HepG2 (cell line): ENCODE results near the gene NAGA. TPM values are rescaled to one million over a fixed set of nuclear protein-coding genes. Genes with fewer than 3 reads are reported as not detected.

Experiments
- ARHGAP35 ChIP-seq: sonication (generic); formaldehyde crosslinking; IDR thresholded peaks from 2 replicates; pipeline ENCODE4 v1.9.0; 2022; ENCODE audit warnings: mild to moderate bottlenecking, inconsistent platforms, moderate library complexity, missing genetic modification reagents, borderline replicate concordance
- CHCHD3 ChIP-seq: sonication (generic); formaldehyde crosslinking; IDR thresholded peaks from 2 replicates; pipeline ENCODE4 v1.8.0; 2022; ENCODE audit warnings: mild to moderate bottlenecking, missing genetic modification reagents, moderate library complexity
- ELF3 ChIP-seq: IDR thresholded peaks from 2 replicates; pipeline ENCODE4 v1.6.1; 2016; ENCODE audit warnings: missing genetic modification reagents, missing compliant biosample characterization
- HNRNPH1 ChIP-seq: fragments of 200-400 bp; formaldehyde crosslinking; optimal IDR thresholded peaks from 2 replicates; pipeline ENCODE3; 2017; ENCODE audit warnings: mild to moderate bottlenecking, low read depth, low read length
- KDM2A ChIP-seq: sonication (generic); formaldehyde crosslinking; IDR thresholded peaks from 2 replicates; pipeline ENCODE4 v1.4.0; 2020; ENCODE audit warnings: low read depth, missing genetic modification reagents, borderline replicate concordance
- MAF1 ChIP-seq: sonication (generic); formaldehyde crosslinking; IDR thresholded peaks from 2 replicates; pipeline ENCODE4 v1.5.0; 2020; ENCODE audit warnings: missing genetic modification reagents, borderline replicate concordance
- MBD4 ChIP-seq: IDR thresholded peaks from 2 replicates; pipeline ENCODE4 v1.6.1; 2012; ENCODE audit warnings: low read length, inconsistent platforms, borderline replicate concordance
- MNT ChIP-seq: fragments of 450-650 bp; IDR thresholded peaks from 2 replicates; pipeline ENCODE4 v1.6.1; 2016
- PCBP2 ChIP-seq: fragments of 200-400 bp; formaldehyde crosslinking; optimal IDR thresholded peaks from 2 replicates; pipeline ENCODE3; 2018; ENCODE audit warnings: low read length, low read depth; ENCODE audit not compliant: poor library complexity, severe bottlenecking
- PRDM4 ChIP-seq: sonication (generic); formaldehyde crosslinking; IDR thresholded peaks from 2 replicates; pipeline ENCODE4 v1.9.0; 2021; ENCODE audit warnings: missing genetic modification reagents, borderline replicate concordance
- RNF219 ChIP-seq: sonication (generic); formaldehyde crosslinking; IDR thresholded peaks from 2 replicates; pipeline ENCODE4 v1.5.0; 2020; ENCODE audit warnings: mild to moderate bottlenecking, missing genetic modification reagents
- SAFB2 ChIP-seq: sonication (generic); formaldehyde crosslinking; IDR thresholded peaks from 2 replicates; pipeline ENCODE4 v1.5.1; 2020; ENCODE audit warnings: missing genetic modification reagents, low read depth, mild to moderate bottlenecking, borderline replicate concordance
- SALL1 ChIP-seq: sonication (generic); formaldehyde crosslinking; IDR thresholded peaks from 2 replicates; pipeline ENCODE4 v1.8.0; 2022; ENCODE audit warnings: mild to moderate bottlenecking, missing genetic modification reagents
- SMARCE1 ChIP-seq: fragments of 450-650 bp; IDR thresholded peaks from 2 replicates; pipeline ENCODE4 v1.6.1; 2017; ENCODE audit warnings: borderline replicate concordance
- SMYD3 ChIP-seq: sonication (generic); formaldehyde crosslinking; IDR thresholded peaks from 2 replicates; pipeline ENCODE4 v1.8.1; 2023; ENCODE audit warnings: mild to moderate bottlenecking, missing genetic modification reagents
- WIZ ChIP-seq: sonication (generic); formaldehyde crosslinking; IDR thresholded peaks from 2 replicates; pipeline ENCODE4 v1.5.1; 2020; ENCODE audit warnings: mild to moderate bottlenecking, missing genetic modification reagents
- ZKSCAN5 ChIP-seq: sonication (generic); formaldehyde crosslinking; IDR thresholded peaks from 2 replicates; pipeline ENCODE4 v1.5.1; 2020; ENCODE audit warnings: mild to moderate bottlenecking, missing genetic modification reagents
- ZNF343 ChIP-seq: sonication (generic); formaldehyde crosslinking; IDR thresholded peaks from 2 replicates; pipeline ENCODE4 v1.4.0; 2020; ENCODE audit warnings: mild to moderate bottlenecking, missing genetic modification reagents
- ZNF747 ChIP-seq: sonication (generic); formaldehyde crosslinking; IDR thresholded peaks from 2 replicates; pipeline ENCODE4 v1.8.1; 2023; ENCODE audit warnings: missing genetic modification reagents, mild to moderate bottlenecking, borderline replicate concordance
- ZZZ3 ChIP-seq: sonication (generic); formaldehyde crosslinking; IDR thresholded peaks from 2 replicates; pipeline ENCODE4 v1.4.0; 2020; ENCODE audit warnings: missing genetic modification reagents, mild to moderate bottlenecking, borderline replicate concordance
- polyA plus RNA-seq, 8 experiments: library from polyadenylated mRNA; depleted of rRNA in 3 of 8; stranded (reverse) in 7 of 8; unstranded in 1 of 8; fragments of >200 nt; fragmentation: Illumina TruSeq in 4 of 8; extraction: Trizol in 4 of 8; gene quantifications; 2 replicates each; pipeline versions ENCODE4 v1.2.1 to v1.2.3, GENCODE V29; 2011 to 2016; ENCODE audit warnings: low read depth in 4 of 8, missing spikeins in 1 of 8, mixed read lengths in 1 of 8; ENCODE audit not compliant: insufficient read depth in 1 of 8
- total RNA-seq, 5 experiments: library from RNA; depleted of rRNA; stranded (reverse); fragments of >200 nt; fragmentation: Illumina TruSeq; extraction: Trizol; gene quantifications; 2 replicates each; pipeline ENCODE4 v1.2.3, GENCODE V29; 2016; ENCODE audit warnings: low read depth in 1 of 5
- TF ChIP-seq, protein P1 (sequence below): sonication (generic); formaldehyde crosslinking; IDR thresholded peaks from 2 replicates; pipeline ENCODE4 v1.4.0; 2020; ENCODE audit warnings: missing genetic modification reagents, mild to moderate bottlenecking, borderline replicate concordance

The NAGA gene
- total and polyA plus RNA-seq, 2 of the 13 experiments (the other 11 are each of a cell fraction or from before 2014, with no cell fraction given), result 15.1 to 23.4 TPM

DNA sequence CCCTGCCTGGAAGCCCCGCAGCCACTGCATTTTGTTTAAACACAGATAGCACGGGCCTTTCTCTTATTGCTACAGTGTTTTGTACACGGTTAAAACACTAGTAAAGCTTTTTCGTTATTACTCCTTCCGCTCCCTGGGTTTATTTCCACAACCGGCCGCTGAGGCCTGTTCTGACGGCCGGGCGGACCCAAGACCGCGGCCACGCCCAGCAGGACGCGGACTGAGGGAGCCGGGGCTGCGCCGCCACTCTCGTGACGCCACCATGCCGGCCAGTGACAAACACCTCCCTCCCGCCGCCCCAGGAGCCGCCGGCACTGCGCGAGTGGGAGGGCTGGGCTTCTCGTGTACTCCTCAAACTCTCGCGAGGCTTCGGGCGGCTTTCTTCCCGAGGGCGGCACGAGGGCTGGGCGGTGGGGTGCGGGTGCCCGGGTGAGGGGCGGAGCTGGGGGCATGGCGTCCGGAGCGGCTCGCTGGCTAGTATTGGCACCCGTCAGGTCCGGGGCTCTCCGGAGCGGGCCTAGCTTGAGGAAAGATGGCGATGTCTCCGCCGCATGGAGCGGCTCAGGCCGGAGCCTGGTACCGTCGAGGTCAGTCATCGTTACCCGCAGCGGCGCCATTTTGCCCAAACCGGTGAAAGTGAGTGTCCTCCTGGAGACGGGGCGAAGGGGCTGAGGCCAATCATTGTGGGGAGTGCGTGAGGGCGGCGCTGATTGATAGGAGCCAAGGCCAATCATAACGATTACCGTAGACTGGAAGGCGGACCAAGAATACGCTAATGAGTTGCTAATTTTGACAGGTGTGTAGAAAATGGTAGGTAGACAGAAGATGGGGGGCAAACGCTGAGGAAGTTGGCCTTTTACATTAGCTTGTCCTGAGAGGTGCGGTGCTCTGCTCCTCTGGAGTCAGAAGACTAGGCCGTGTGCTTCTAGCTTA is 9.0 kb upstream of the NAGA start, which contains the start of gene SMDT1 (continued):
- TF ChIP-seq RNF219 (CRISPR knock-in tag), result no peak
- 0 out of 2 replicates have a peak, but pooled peaks have one; percentile 18 for TF ChIP-seq ZNF747
- TF ChIP-seq SAFB2, result 0 out of 2 replicates have a peak, but pooled peaks have one; percentile 54
- TF ChIP-seq, protein P1, sequence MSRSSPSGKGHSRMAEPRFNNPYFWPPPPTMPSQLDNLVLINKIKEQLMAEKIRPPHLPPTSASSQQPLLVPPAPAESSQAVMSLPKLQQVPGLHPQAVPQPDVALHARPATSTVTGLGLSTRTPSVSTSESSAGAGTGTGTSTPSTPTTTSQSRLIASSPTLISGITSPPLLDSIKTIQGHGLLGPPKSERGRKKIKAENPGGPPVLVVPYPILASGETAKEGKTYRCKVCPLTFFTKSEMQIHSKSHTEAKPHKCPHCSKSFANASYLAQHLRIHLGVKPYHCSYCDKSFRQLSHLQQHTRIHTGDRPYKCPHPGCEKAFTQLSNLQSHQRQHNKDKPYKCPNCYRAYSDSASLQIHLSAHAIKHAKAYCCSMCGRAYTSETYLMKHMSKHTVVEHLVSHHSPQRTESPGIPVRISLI (CRISPR knock-in tag), result peak; percentile 49; the same call in 1 of the 2 replicates
- no peak for TF ChIP-seq PRDM4 (CRISPR knock-in tag)
- peak; percentile 51; the same call in 1 of the 2 replicates for TF ChIP-seq ZZZ3 (CRISPR knock-in tag)
- no peak for TF ChIP-seq ZNF343
- no peak for TF ChIP-seq SMARCE1
- no peak for TF ChIP-seq PCBP2
- peak; percentile 83 for TF ChIP-seq HNRNPH1
- peak; percentile 26; the same call in 1 of the 2 replicates for TF ChIP-seq ELF3 (CRISPR knock-in tag)
- no peak for TF ChIP-seq MBD4
- peak; percentile 45; the same call in 1 of the 2 replicates for TF ChIP-seq MAF1 (CRISPR knock-in tag)
- TF ChIP-seq ARHGAP35, result peak; percentile 77; the same call in 1 of the 2 replicates
- TF ChIP-seq SALL1 (CRISPR knock-in tag), result peak; percentile 77
- TF ChIP-seq SMYD3 (CRISPR knock-in tag), result no peak
- peak; percentile 54 for TF ChIP-seq MNT
- no peak for TF ChIP-seq ZKSCAN5 (CRISPR knock-in tag)
- peak; percentile 71 for TF ChIP-seq KDM2A (CRISPR knock-in tag)
- TF ChIP-seq WIZ (CRISPR knock-in tag), result 0 out of 2 replicates have a peak, but pooled peaks have one; percentile 42
- TF ChIP-seq CHCHD3 (CRISPR knock-in tag), result no peak
